Epithelial cell of umbilical artery (primary cell): ENCODE measurements around the gene HECTD2. TPM values are rescaled to one million over a fixed set of nuclear protein-coding genes. Genes with fewer than 3 reads are reported as not detected.

Experiments
- total RNA-seq: library from RNA; depleted of rRNA; stranded (reverse); fragments of >200 nt; gene quantifications from 2 replicates; pipeline ENCODE4 v1.2.3, GENCODE V29; 2014

The HECTD2 gene, protein sequence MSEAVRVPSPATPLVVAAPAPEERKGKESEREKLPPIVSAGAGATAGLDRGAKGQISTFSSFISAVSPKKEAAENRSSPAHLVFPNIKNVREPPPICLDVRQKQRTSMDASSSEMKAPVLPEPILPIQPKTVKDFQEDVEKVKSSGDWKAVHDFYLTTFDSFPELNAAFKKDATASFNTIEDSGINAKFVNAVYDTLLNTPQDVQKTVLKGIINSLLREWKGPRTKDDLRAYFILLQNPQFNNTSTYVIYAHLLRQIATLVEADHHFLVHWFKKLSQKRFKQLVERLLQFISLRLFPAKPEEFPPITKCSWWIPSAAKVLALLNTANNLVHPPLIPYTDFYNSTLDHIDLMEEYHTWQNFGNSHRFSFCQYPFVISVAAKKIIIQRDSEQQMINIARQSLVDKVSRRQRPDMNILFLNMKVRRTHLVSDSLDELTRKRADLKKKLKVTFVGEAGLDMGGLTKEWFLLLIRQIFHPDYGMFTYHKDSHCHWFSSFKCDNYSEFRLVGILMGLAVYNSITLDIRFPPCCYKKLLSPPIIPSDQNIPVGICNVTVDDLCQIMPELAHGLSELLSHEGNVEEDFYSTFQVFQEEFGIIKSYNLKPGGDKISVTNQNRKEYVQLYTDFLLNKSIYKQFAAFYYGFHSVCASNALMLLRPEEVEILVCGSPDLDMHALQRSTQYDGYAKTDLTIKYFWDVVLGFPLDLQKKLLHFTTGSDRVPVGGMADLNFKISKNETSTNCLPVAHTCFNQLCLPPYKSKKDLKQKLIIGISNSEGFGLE
- total RNA-seq: 3.9 and 7.3 TPM in 2 replicates

DNA sequence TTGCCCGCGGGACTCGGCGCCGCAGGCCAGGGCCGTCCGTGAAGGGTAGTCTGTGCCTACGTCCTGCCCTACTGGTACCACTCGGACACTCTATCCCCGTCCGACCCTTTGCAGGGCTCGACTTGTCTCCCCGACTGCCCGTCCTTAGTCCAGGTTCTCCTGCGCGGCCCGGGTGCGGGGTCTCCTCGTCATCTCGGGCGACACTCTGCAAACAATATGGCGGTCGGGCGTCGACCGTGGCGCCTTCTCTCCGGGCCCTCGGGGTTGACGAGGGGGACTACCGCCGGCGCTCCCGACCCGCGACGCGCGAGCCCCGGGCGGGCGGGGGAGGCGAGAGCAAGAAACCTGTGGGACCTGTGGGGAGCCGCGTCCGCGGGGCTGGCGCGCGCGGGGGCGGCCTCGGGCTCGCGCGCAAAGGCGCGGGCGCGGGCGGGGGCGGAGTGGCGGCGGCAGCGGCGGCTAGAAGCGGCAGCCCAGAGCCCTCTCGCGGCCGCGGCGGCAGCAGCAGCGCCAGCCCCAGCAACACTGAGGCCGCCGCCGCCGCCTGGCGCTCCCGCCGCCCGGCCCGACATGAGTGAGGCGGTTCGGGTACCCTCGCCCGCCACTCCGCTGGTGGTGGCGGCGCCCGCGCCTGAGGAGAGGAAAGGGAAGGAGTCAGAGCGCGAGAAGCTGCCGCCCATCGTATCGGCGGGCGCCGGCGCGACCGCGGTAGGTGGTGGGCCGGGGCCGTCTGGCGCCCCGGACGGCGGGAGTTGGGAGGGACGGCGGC, at the start of gene HECTD2:
HECTD2 (plus strand) TSS at position 476 of the 769 bp plus-strand sequence; CDS start at position 571, 95 bp downstream.

Other genes starting within 250 kb of the HECTD2 start
- 17.5 and 29.5 TPM in 2 replicates for gene PCGF5, start 189.7 kb upstream of the HECTD2 start, total RNA-seq
- 1.9 and 5.9 TPM in 2 replicates for gene PPP1R3C, start 222.7 kb downstream of the HECTD2 start, total RNA-seq